Measurements from ENCODE around the gene KDM8.

DNA sequence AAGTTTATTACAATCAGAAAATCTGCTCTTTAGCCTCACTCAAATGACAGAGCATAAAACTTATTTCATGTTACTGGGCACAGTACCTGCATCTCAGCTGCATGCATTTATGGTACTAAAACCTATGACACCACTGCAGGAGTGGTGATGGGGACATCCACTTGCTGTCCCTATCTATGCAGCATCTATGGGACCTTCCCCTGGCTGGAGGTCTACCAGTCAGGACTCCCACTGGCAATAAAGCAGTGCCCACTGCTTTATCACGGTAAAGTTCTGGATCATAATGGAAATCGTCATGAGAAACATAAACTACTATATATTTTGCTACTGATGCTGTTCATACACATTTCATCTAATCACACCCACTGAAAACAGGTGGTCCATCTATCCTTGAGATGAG lies 39.1 kb downstream of the KDM8 start:
- TF ChIP-seq, protein P1, sequence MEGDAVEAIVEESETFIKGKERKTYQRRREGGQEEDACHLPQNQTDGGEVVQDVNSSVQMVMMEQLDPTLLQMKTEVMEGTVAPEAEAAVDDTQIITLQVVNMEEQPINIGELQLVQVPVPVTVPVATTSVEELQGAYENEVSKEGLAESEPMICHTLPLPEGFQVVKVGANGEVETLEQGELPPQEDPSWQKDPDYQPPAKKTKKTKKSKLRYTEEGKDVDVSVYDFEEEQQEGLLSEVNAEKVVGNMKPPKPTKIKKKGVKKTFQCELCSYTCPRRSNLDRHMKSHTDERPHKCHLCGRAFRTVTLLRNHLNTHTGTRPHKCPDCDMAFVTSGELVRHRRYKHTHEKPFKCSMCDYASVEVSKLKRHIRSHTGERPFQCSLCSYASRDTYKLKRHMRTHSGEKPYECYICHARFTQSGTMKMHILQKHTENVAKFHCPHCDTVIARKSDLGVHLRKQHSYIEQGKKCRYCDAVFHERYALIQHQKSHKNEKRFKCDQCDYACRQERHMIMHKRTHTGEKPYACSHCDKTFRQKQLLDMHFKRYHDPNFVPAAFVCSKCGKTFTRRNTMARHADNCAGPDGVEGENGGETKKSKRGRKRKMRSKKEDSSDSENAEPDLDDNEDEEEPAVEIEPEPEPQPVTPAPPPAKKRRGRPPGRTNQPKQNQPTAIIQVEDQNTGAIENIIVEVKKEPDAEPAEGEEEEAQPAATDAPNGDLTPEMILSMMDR (IDR thresholded peaks at IDR 0.05) = no peak
- TF ChIP-seq POLR2AphosphoS5 (IDR thresholded peaks at IDR 0.05) = no peak
